AG10803 (cell line): ENCODE data around the gene VPS13A.

Experiments used
- DNase-seq: peaks from one replicate; pipeline ENCODE4 v3.0.0; 2010; ENCODE audit warnings: low read depth
- H3K4me3 ChIP-seq: 2 replicates; pipeline ENCODE4 v1.5.1; 2011; ENCODE audit warnings: mild to moderate bottlenecking, low read length, control low read depth
- CTCF ChIP-seq: conservative IDR thresholded peaks from 2 replicates; pipeline ENCODE4 v1.5.1; 2011; ENCODE audit warnings: mild to moderate bottlenecking, low read length, control low read depth, inconsistent platforms

VPS13A gene

GRCh38 chr9:77152289-77152688 is 25.0 kb upstream of the VPS13A start:
- H3K4me3 ChIP-seq = no peak overlapping the region
- DNase-seq = no peak
- no peak for TF ChIP-seq CTCF

DNA sequence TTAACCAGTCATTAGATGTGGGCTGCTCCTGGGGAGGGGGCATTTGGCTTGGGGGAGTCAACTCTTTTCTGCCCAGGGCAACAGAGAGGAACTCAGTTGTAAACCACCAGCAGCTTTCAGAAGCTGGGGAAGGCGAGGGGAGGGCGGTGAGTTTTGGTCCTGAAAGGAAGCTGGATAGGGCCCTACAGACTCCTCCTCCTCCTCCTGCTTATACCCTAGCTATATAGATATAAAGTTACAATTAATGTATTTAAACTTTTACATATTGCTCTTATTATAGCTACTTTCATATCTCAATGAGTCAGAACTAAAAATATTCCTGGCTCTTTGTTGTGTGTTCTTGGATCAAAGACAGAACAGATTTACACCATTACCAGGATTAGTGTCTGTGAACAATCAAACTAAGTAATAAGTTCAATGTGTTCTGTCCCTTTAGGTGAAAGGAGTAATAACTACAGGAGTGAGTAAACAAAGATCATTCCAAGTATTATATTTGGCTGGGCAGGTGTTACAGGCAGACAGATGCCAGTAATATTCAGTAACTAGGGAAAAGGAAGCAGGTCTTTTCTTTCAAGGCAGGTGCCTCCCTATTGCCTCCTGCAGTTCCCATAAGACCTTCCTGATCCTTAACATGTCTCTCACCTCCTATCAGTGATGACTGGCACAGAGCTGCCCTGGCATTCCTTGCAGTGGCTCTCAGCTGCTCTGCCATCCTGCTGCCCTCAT is 20.5 kb upstream of the VPS13A start:
- no peak for TF ChIP-seq CTCF
- no peak for DNase-seq
- H3K4me3 ChIP-seq = no peak overlapping the region

DNA sequence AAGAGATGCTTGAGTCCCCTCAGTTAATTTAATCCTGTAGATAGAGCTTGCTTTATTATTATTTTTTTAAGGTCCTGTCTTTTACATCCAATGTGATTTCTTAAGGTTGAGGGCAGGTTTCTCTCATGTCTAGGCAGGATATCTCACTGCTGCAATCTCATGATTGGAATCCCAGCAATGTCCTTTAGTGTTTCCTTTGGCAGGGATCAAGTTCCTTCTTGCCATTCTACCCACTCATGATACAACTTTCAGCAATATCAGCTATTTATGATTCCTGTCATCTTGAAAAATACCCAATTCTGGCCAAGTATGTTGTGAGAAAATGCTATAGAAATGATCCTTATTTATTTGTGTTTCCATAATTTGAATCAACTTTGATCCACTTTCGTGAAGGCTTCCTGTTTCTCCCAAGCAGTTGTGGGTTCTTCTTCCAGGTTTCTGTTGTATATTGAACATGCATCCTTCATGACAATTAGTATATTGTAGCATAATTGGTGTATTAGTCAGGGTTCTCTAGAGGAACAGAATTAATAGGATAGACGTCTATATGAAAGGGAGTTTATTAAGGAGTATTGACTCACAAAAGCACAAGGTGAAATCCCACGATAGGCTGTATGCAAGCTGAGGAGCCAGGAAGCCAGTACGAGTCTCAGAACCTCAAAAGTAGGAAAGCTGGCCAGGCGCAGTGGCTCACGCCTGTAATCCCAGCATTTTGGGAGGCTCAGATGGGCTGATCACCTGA is 18.4 kb upstream of the VPS13A start:
- H3K4me3 ChIP-seq = no peak overlapping the region
- DNase-seq = peak; percentile 53
- no peak for TF ChIP-seq CTCF

- no peak for TF ChIP-seq CTCF
- no peak overlapping the region for H3K4me3 ChIP-seq
- DNase-seq = no peak
Measured at GRCh38 chr9:77161191-77161590, 16.1 kb upstream of the VPS13A start.

DNA sequence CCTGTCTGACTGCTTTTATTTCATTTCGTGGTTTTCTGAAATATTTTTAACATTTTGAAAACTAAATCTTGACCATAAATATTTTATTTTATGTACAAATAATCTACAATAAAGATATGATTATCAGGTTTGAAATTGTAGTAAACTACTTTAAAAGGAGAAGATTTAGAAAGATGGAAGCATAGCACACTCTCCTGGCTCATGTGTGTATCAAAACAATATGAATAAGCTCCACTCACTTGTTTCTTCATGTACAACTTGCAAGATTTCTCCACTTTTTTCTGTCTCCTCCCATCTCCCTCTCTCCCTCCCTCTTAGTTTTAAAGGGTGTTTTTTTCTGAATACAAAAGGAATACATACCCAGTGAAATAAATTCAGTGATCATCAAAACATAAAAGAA is 15.4 kb upstream of the VPS13A start:
- no peak overlapping the region for H3K4me3 ChIP-seq
- DNase-seq = peak; percentile 5

GRCh38 chr9:77162366-77162765 is 15.0 kb upstream of the VPS13A start:
- TF ChIP-seq CTCF = no peak
- no peak for DNase-seq
- H3K4me3 ChIP-seq = no peak overlapping the region

More for the DNA sequence above, 15.4 kb upstream of the VPS13A start:
- no peak; the same call in 1 of the 2 replicates for TF ChIP-seq CTCF

DNA sequence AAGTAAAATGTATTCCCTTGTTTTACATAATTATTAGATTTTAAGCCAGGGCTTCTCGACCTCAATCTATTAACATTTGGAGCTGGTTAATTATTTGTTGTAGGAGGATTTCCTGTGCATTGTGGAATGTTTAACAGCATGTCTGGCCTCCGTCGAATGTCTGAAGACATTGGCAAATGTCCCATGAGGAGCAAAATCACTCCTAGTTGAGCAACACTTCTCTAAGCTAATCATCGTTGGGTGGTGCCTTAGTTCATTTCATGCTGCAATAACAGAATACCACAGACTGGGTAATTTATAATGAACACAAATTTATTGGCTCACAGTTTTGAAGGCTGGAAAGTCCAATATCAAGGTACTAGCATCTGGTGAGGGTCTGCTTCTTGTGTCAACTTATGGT is 13.4 kb upstream of the VPS13A start:
- no peak for TF ChIP-seq CTCF
- DNase-seq = peak; percentile 86
- no peak overlapping the region for H3K4me3 ChIP-seq
